Psoas muscle (tissue), 8 donors: Measurements from ENCODE around the gene UTF1. TPM values are rescaled to one million over a fixed set of nuclear protein-coding genes. Genes with fewer than 3 reads are reported as not detected.

Experiments
- ATAC-seq, 4 donors: fragments of 200-7000 bp; cut with Tn5 transposase; one replicate each; pipeline ENCODE4 v1.9.1; 2020; ENCODE audit warnings: moderate library complexity in 3 of 4, mild to moderate bottlenecking in 2 of 4
- DNase-seq, 2 donors: peaks; one replicate each; pipeline ENCODE4 v3.0.0-alpha.2; 2020
- H3K27ac ChIP-seq: fragments of 200-600 bp; one replicate; pipeline ENCODE4 v1.8.0; 2022
- H3K27me3 ChIP-seq, 3 donors: fragments of 200-600 bp in 1 of 3; one replicate each; pipeline versions ENCODE4 v1.6.1 to v1.8.0; 2013 to 2022; ENCODE audit warnings: low read length in 2 of 3, mild to moderate bottlenecking in 2 of 3, moderate library complexity in 1 of 3; ENCODE audit not compliant: insufficient read depth in 3 of 3
- H3K36me3 ChIP-seq, 2 donors: fragments of 200-600 bp in 1 of 2; one replicate each; pipeline versions ENCODE4 v1.6.1 to v1.8.0; 2013 to 2022; ENCODE audit warnings: low read depth in 1 of 2, mild to moderate bottlenecking in 1 of 2, moderate library complexity in 1 of 2; ENCODE audit not compliant: insufficient read depth in 1 of 2
- H3K4me1 ChIP-seq: fragments of 200-600 bp; one replicate; pipeline ENCODE4 v1.8.0; 2022
- H3K4me3 ChIP-seq: fragments of 200-600 bp; one replicate; pipeline ENCODE4 v1.8.0; 2022; ENCODE audit warnings: mild to moderate bottlenecking
- H3K9me3 ChIP-seq: fragments of 200-600 bp; one replicate; pipeline ENCODE4 v1.8.0; 2022
- WGBS, 3 donors: extraction: QIAGEN DNeasy Blood & Tissue Kit; methylation state at CpG; one replicate each; pipeline versions ENCODE4 v1.1.6 to v1.1.7; 2013; 5-methylcytosine and 5-hydroxymethylcytosine counted together
- intact Hi-C, 2 donors: fragments of 100-400 bp; cut with DNase I; formaldehyde crosslinking; loops; one replicate each; pipeline versions ENCODE4 v1.11.0 to v1.14.2; 2022
- polyA plus RNA-seq, 3 donors: library from polyadenylated mRNA; stranded (reverse); fragments of 200-250 nt; gene quantifications; one replicate each; pipeline ENCODE4 v1.2.3, GENCODE V29; 2013
- total RNA-seq, 4 donors: library from RNA; stranded (reverse); fragmentation: NEBNext Ultra II Directional in 2 of 4; extraction: Animal tissue kit (Norgen Biotek cat#: 25700) in 2 of 4; gene quantifications; one replicate each; pipeline versions ENCODE4 v1.2.1 to v1.2.4, GENCODE V29; 2021 to 2023
- TF ChIP-seq, protein P1 (sequence below): fragments of 200-600 bp; IDR thresholded peaks from one replicate; pipeline ENCODE4 v1.8.0; 2022; ENCODE audit warnings: antibody characterized with exemption
- donor health status: healthy with polysubstance abuse.
- donor health status: DM: no; HTN: no; CAD: no; lungs with moderate emphysema.
- donor health status: Bipolar disorder and iron deficiency.
- donor health status: healthy.
- donor health status: DM: yes; HTN: yes; CAD: no.
- donor health status: DM: no; HTN: no; CAD: no.
- donor health status: DM: no; HTN: no; CAD: no.
- donor health status: DM: yes; HTN: yes; CAD: no.

UTF1 gene
- total and polyA plus RNA-seq, 7 donors: not detected

DNA sequence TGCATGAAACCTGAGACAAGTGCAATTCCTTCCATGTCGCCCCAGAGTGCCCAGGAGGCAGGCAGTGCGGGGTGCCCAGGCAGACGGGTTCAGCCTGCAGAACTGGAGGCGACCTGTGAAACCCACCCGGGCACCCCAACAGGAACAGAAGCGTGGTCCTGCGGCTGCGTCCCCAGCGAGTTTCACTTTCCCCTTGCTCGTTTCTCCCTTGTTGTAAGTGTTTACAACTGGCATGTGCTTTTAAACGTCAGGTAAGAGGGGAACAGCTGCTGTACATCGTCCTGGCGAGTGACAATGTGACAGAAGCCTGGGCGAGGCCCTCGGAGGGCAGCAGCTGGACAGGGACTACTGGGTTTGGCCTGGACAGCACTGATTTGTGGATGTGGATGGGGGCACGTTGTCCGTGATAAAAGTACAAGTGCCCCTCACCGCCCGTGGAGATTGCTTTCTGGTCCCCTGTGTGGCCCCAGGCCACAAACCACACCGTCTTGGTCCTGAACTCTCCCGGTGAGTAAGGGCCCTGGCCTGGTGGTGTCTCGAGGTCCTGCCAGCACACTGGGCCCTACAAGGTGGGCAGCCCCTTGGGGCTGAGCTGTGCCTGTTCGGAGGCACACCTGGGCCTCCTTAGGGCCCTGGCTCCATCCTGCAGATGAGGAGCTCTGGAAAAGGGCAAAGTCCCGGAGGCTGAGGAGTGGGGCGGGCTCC is 11.6 kb downstream of the UTF1 start:
- WGBS, 3 donors: 49 to 59% (median 58%) methylated on average over 25 of the region's 25 CpGs
- H3K4me1 ChIP-seq: no peaks in the 10 kb centered on the region
- TF ChIP-seq, protein P1, sequence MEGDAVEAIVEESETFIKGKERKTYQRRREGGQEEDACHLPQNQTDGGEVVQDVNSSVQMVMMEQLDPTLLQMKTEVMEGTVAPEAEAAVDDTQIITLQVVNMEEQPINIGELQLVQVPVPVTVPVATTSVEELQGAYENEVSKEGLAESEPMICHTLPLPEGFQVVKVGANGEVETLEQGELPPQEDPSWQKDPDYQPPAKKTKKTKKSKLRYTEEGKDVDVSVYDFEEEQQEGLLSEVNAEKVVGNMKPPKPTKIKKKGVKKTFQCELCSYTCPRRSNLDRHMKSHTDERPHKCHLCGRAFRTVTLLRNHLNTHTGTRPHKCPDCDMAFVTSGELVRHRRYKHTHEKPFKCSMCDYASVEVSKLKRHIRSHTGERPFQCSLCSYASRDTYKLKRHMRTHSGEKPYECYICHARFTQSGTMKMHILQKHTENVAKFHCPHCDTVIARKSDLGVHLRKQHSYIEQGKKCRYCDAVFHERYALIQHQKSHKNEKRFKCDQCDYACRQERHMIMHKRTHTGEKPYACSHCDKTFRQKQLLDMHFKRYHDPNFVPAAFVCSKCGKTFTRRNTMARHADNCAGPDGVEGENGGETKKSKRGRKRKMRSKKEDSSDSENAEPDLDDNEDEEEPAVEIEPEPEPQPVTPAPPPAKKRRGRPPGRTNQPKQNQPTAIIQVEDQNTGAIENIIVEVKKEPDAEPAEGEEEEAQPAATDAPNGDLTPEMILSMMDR: no peak
- H3K27me3 ChIP-seq: peaks cover 4 to 89% (median 35%) of the 10 kb centered on the region in 3 donors
- DNase-seq (no peak), ATAC-seq (no peak)
- no peaks in the 10 kb centered on the region for H3K9me3 ChIP-seq
- H3K36me3 ChIP-seq: no peaks in the 10 kb centered on the region
- no peak overlapping the region for H3K27ac ChIP-seq
- intact Hi-C loops: no loop called here
- no peak overlapping the region for H3K4me3 ChIP-seq

DNA sequence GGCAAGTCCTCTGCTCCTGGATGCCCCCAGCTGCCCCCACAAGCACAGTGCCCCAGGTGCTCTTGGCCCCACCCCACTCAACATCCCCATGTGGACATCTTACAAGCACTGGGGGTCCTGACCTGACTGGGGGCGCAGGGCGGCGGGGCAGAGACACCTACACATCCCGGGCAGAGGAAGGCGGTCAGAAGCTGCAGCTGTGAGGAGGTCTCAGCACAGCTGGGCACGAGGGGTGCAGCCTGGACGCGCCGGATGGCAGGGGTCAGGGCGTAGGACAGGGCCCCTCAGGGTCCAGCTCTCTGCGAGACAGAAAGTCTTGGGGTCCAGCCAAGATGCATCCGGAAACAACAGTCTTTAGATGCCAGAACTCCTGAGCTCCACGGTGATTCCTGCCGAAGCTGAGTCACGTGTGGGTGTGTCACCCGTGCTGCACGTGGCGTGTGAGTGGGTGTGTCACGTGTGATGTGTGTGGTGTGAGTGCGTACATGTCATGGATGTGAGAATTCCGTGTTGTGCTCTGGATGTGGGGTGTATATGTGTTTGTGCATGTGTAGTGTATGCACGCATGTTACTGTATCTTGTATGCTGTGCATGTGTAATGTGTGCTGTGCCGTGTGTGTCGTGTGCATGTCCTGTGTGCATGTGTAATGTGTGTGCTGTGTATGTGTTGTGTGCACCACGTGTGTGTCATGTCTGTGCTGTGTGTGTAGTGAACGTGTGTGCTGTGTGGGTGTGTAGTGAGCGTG is 12.8 kb downstream of the UTF1 start:
- H3K27me3 ChIP-seq: peaks cover 4 to 89% (median 33%) of the 10 kb centered on the region in 3 donors
- WGBS, 3 donors: 61 to 79% (median 64%) methylated on average over 27 of the region's 27 CpGs
- no peak overlapping the region for H3K4me3 ChIP-seq
- no peak overlapping the region for H3K27ac ChIP-seq
- H3K4me1 ChIP-seq: no peaks in the 10 kb centered on the region
- TF ChIP-seq, protein P1: no peak
- no peaks in the 10 kb centered on the region for H3K36me3 ChIP-seq
- ATAC-seq: no peak
- no peaks in the 10 kb centered on the region for H3K9me3 ChIP-seq
- intact Hi-C loops: no loop called here
- DNase-seq: no peak

DNA sequence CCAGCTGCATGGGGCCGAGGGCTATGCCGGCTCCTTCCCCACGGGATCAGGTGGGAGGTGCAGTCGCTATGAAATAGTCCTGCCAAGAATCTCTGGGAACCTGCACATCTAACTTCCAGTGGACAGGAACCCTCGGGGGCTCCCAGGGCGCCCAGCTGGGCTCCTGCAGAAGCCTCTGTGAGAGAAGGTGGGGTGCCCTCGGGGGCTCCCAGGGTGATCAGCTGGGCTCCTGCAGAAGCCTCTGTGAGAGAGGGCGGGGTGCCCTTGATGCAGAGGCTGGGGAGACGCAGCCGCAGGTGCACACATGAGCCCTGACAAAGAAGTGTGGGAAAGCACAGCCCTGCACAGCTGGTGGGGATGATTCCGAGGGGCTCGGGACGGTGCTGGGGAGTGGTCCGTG is 13.6 kb downstream of the UTF1 start:
- Histone ChIP-seq H3K36me3 (no peaks in the 10 kb centered on the region), H3K9me3 (no peaks in the 10 kb centered on the region), H3K27ac (no peak overlapping the region), H3K4me1 (no peaks in the 10 kb centered on the region), H3K27me3 (peaks cover 4 to 90% (median 30%) of the 10 kb centered on the region in 3 donors), H3K4me3 (no peak overlapping the region)
- DNase-seq: no peak
- no peak for ATAC-seq
- TF ChIP-seq, protein P1: no peak
- WGBS, 3 donors: 49 to 65% (median 55%) methylated on average over 14 of the region's 14 CpGs
- intact Hi-C loops: no loop called here

DNA sequence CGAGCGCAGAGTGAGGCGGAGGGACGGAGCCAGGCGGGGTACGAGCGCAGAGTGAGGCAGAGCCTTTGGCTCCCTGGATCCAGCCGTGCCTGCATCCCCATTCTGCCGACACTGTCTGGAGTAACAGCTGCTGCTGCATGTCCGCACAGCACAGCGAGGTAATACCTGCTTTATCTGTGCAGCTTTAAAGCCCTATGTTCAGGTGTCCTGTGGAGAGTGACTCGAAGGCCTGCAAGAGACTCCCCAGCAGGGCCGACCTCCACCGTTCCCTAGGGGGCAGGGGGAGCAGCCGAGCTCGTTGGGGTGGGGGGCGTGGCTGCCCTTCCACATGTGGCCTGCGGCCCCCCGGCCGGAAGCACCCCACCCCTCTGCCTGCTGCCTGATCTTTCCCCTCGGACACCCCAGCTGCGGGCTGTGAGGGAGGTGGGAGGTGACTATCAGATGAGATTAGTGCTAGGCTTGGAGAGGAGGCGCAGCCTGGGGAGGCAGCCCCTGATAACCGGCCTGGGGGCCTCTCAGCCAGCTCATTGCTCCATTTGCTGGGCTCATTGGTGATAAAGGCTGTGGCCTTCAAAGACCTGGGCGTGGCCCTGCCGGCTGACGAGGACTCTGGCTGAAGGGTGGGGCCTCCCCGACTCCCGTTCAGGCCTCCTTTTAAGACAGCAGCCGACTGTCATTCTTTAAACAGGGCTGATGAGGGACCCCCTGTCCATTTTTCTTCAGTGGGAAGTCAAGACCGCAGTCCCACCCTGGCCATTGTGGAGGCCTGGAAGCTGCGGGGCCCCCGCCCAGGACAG is 15.6 kb downstream of the UTF1 start:
- no peak overlapping the region for H3K4me3 ChIP-seq
- no peak for DNase-seq
- TF ChIP-seq, protein P1: no peak
- no peak overlapping the region for H3K27ac ChIP-seq
- H3K36me3 ChIP-seq: no peaks in the 10 kb centered on the region
- no peaks in the 10 kb centered on the region for H3K9me3 ChIP-seq
- intact Hi-C loops: no loop called here
- no peak for ATAC-seq
- H3K27me3 ChIP-seq: peaks cover 0 to 86% (median 33%) of the 10 kb centered on the region in 3 donors
- no peaks in the 10 kb centered on the region for H3K4me1 ChIP-seq
- 45 to 60% (median 46%) methylated on average over 27 to 33 of the region's 33 CpGs for whole genome bisulfite sequencing, 3 donors
